HG02970 (cell line): ENCODE results near the gene ADCY5.
"Not testable (repeated sequence)": the region's sequence is repeated elsewhere in the genome, so short reads cannot be mapped to it uniquely, and the experiment has no call there.

Experiments used
- ATAC-seq: cut with Tn5 transposase; IDR thresholded peaks from one replicate; pipeline ENCODE4 v1.9.1; 2021; ENCODE audit warnings: mild to moderate bottlenecking, moderate library complexity, moderate number of reproducible peaks; ENCODE audit not compliant: unreplicated experiment, low FRiP score

Gene ADCY5

DNA sequence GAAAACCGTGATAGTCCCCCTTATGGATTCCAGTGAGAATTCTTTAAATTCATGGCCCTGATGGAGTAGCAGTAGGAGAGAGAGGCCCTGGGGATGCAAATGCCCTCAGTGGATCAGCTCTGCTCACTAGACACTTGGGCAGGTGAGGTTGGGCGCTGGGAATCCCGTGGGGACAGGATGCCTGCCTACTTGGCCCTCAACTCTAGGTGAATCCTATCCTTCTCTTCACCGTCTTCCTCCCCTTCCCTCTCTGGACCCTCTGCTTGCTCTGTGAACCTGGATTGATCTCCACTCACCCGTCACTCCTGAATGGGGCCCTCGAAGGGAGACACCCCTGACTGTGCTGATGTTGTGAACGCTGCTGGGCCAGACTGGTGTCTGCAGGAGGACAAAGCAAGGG, 169.8 kb downstream of the ADCY5 start:
- ATAC-seq = no peak

DNA sequence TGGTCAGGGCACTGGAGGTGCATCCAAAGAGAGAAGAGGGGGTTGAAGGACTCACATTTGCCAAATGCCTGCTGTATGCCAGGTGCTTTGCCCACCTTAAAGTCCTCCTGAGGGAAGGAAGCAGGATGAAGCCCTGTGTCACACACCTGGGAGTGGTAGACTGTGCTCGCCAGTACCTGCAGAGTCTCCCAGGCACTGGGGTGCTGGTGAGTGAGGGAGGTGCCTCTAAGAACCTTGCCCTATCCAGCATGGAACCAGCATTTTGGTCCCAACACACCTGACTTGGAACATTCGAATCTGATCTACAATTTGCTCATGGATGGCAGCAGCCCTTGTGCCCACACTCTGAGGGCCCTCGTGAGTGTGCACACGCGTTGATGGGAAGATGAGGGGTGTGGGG, 170.4 kb downstream of the ADCY5 start:
- ATAC-seq = no peak

DNA sequence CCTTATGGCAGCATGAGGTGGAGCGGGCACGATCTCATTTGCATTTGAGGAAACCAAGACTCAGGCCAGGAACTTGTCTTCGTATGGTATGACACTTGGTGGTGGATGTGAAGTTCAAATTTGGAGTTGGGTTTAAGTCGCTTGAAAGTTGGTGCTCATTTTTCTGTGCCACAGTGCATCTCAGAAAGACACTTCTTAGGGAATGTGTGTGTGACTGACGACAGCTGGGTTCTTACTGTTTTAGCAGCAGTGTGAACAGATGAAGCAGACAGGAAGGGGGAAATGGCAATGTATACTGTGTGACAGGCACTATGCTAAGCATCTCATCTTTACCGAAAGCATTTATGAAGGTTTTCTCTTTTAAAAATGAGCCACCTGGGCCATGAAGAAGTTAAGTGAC, 171.8 kb downstream of the ADCY5 start:
- no peak for ATAC-seq

DNA sequence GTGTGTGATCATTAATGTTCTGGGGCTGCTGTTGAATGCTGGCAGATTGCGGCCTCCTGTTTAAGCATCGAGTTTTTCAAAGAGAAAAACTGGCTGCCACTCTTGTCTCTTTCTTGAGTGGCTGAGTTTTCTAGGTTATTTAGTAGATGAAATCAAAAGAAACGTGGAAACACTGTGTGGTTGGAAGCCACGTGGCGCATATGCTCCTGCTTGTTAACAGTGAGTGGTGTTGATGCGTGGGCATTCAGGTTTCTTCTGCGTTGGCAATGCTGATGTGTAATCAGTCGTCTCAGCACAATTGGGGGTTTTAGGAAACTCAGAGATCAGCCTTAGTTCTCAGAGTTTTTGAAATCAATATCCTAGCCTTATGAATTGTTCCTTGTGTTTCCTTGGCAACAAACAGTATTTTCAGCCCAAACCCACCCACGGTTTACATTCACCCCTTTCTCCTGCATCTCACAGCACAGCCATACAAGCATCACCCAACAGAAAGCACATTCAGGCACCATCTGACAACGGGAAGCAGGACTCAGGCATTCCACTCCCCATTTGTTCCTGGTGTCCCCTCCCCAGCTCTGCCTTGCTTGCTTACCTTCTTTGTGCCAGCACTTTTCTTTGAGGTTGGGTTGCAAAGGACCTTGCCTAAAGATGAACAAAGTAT, 172.4 kb downstream of the ADCY5 start:
- no peak for ATAC-seq

DNA sequence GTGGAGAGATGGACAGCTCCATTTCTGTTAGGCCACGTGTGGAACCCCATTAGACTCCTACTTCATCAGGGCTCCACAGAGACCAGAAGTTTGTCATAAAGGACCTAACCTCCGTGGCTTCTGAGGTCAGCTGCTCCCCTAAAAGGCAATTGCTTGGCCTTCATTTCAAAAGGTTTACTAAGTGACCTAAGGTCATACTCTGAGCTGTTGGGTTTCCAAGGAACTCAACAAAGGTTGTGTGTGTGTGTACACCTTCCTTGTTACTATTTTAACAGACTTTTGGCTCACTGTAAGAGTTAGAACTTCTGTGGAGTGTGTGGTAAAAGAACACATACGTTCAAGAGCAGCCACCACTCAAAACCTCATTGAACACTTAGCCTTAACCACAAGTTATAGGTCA, 173.2 kb downstream of the ADCY5 start:
- no peak for ATAC-seq

DNA sequence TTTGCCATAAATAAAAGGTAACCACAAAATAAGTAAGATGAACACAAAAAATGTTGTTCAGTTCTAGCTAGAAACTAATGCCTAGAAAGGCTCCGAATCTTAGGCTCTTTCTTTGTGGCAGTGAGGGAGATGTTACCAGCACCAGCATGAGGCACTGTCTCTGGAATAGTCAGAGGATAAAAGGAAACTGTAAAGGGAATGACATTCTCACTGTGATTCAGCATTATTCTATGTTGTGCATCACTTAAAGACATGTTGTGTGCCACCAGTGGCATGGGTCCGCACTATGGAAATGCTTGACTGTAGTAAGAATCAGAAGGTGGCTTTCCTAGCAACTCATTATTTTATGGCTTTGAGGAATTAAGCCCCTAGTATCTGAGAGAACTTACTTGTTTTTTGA, 176.3 kb downstream of the ADCY5 start:
- no peak for ATAC-seq

DNA sequence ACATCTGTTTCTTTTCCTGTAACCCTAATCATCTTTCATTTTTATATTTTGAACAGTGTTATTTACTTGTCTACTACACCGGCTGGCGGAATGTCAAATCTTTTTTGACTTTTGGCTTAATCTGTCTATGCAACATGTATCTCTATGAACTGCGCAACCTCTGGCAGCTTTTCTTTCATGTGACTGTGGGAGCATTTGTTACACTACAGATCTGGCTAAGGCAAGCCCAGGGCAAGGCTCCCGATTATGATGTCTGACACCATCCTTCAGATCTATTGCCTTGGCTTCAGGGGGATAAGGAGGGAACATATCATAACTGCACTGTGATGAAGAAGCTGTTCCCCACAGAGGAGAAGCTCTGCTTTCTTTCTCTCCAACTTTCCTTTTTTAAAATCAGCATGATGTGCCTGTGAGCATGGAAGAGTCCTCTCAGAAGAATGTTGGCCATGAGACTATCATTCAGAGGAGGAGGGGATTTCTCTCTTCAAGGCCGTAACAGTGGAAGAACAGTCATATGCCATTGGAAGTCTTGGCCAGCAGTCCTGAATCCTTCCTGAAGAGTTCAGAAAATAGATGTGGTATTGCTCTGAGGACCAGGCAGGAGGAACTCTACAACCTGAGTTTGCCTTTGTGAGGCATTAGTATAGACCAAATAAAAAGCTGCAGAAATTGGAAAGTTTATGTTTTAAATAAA, 177.3 kb downstream of the ADCY5 start:
- ATAC-seq = no peak

DNA sequence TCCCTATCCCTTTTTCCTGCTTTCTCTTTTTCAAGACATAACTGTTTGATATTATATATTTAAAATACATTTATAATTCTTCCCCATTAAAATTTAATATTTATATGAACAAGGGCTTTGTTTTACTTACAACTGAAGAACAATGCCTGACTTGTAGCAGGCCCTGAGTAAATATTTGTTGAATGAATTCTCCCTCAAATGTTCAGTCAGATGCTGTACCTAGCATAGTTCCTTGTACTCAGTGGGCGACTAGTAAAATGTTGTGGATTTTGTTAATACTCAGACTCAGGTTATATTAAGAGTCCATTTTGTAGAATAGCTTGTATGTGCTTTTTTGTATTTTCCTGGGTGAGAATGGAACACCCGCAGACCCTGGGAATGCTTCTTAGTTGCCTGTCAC, 178.1 kb downstream of the ADCY5 start:
- no peak for ATAC-seq

DNA sequence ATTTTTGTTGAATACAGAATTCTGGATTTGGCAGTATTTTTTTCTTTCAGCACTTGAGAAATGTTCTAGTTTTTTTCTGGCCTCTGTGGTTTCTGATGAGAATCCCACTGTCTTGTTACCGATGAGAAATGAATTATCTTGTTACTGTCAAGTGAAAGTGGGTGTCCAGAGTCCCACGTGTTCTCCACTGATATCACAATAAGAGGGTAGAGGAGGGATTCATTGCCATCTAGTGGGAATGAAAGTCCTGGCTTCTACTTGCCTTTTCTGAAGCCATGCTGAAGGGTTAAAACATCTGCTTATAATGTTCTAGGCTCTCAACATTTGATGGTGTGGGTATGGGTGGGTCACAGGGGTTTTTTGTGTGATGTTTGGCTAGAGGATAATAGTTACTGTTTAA, 181.1 kb downstream of the ADCY5 start:
- no peak for ATAC-seq

DNA sequence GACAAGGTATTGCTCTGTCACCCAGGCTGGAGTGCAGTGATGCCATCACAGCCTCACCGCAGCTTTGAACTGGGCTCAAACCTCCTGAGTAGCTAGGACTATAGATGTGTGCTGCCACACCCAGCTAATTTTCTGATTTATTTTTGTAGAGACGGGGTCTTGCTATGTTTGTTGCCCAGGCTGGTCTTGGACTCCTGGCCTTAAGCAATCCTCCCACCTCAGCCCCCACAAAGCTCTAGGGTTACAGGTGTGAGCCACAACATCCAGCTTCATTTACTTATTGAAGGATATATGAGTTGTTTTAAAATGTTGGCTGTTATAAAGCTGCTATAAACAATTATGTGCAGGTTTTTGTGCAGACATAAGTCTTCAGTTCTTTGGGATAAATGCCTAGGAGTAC, 184.9 kb downstream of the ADCY5 start:
- ATAC-seq = no peak

DNA sequence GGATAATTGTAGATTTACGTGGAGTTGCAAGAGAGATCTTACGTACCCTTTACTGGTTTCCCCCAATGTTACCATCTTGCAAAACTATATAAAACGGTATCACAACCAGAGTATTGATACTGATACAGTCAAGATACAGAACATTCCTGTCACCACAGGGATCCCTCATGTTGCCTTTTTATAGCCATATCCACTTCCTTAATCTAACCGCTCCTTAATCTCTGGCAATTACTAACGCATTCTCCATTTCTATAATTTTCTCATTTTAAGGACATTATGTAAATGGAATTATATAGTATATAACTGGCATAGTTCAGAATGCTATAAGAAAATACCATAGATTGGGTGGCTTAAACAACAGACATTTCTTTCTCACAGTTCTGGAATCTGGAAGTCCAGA, 186.0 kb downstream of the ADCY5 start:
- no peak for ATAC-seq

DNA sequence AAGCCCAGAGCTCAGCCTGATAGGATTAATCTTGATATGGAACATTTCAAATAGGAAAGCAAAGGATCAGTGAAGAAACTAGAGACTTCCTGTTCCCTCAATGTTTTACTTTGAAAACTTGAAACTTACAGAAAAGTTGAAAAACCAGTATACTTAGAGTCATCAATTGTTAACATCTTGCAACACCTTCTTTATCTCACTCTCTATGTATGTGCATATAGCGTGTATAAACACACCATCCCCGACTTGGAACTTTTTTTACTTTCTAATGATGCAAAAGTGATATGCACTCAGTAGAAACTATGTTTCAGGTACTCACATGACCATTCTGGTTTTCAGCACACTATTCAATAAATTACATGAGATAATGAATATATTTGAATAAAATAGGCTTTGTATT, 186.7 kb downstream of the ADCY5 start:
- ATAC-seq = no peak

DNA sequence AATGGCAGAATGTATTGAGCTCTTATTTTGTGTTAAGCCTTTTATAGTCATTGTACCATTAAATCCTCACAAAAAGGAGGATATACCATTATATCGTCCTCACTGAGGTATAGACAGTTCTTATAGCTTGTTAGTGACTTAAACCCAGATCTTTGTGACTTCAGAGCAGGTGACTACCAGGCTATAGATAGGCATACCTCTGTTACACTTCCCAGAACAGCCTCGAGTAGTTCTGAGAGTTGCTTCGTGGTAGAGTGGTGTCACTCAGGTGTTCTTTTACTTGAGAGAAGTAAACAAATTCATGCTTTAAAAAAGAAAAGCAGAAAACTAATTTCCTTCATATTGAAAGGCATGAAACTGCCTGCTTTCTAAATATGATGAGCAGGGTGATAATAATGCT, 187.2 kb downstream of the ADCY5 start:
- ATAC-seq = no peak

DNA sequence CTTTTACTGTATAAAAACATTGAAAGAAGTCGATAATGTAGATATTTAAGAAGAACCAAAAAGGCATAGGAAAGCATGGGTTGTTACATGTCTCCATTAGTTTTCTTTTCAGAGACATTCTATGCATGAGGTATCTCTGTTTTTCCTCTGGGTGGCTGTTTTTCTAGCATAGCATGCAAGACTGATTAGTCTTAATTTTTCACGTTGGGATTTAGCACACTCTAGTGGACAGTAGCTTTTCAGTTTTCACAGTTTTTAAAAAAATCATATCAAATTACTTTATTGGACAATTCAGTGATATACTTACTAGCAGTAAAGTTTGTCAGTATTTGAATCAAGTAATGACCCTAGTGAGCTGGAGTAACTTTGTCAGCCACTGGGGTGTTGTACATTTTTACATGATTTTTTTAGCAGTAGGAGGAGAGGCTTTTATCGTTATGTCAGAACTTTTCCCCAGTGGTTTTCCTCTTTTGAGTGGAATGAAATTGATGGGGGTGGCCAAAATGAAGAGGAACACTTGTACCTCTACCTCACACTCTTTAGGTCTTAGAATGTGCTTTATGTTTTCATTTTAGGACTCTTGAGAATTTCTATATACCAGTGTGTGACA, 190.0 kb downstream of the ADCY5 start:
- no peak for ATAC-seq

DNA sequence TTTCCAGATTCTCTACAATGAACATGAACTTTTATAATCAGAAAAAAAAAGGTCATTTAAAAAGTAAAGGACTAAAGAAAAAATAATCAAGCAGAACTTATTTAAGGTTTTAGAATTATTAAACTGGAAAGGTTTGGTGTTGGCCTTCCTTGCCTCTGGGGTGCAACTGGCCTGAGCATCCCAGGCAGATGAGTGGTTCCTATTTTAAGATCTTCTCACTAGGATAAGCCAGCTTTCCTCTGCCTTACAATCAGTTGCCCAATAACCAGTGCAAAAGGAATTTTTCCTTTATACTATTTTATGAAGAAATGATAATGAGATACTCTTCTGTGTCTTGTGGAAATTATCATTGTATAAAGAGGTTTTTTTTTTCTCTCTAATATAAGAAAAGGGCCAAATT, 190.5 kb downstream of the ADCY5 start:
- ATAC-seq = no peak

DNA sequence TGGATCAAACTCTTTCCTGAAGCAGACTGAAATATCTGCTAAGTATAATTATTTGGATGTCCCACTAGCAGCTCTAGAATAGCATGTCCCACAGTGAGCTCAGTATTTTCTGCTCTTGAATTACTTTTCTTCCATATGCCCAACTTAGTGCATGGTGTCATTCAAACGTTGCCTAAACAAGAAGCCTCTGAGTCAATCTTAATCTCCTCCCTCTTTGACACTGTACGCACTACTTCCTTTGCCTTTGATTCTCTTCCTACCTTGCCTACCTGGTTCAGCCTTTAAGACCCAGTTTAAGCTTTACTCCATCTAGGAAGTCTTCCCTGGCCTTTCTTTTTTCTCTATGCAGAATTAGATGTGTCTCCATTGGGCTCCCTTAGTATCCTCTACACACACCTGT, 192.6 kb downstream of the ADCY5 start:
- no peak for ATAC-seq

DNA sequence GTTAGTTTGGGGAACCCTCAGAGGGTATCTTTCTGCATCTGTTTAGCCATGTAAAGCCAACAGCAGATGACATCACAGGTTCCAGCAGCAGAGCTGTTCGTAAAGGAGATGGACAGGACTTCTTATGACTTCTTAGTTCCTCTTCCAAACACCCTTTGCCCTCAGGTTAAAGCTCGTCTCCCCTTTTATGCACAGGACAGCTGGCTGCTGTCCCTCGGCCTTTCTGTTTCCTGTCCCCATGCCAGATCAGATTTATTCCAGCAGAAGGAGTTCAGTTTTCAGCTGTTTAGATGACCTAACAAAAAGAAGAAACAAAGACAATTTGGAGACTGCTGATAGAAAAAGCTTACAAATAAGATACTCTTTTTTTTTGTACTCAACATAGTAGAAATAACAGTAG, 202.0 kb downstream of the ADCY5 start:
- no peak for ATAC-seq

DNA sequence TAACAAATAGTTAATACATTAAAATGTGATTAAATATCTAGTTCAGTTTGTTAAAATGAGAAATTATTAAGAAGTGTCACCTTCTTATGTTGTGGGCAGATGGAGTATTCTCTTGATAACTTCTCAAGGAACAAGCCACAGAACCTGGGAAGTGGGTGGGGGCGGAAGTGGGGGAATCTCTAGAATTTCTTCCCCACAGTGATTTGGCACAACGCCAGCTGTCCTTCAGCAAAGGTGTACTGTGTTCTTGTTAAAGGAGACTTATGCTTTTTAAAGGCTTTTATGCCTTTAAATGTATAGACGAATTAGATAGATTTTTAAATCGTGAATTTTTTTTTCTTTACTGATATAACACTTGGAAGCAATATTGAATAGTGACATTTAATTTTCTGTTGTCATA, 204.8 kb downstream of the ADCY5 start:
- no peak for ATAC-seq

DNA sequence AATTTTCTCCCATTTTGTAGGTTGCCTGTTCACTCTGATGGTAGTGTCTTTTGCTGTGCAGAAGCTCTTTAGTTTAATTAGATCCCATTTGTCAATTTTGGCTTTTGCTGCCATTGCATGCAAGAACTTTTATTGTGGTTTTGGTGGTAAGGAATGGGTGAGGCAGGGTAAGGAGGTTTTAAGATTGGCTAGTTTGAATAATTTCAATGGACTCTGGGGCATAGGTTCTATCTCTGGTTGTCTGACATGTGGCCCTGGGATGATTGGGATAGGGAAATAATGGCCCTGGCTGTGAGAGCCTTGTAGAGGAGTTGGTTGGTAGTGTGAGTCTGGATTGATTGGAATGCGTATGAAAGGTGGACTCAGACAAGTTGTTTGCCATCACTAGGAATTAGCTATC, 209.1 kb downstream of the ADCY5 start:
- ATAC-seq = no peak

DNA sequence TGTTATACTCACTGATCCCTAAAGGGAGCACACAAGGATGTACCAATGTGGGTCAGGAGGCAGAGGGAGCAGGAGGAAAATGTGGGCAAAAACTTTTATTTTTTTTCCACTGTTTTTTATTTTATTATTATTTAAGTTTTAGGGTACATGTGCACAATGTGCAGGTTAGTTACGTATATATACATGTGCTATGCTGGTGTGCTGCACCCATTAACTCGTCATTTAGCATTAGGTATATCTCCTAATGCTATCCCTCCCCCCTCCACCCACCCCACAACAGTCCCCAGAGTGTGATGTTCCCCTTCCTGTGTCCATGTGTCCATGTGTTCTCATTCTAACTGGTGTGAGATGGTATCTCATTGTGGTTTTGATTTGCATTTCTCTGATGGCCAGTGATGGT, 209.7 kb downstream of the ADCY5 start:
- not testable (repeated sequence) for ATAC-seq

DNA sequence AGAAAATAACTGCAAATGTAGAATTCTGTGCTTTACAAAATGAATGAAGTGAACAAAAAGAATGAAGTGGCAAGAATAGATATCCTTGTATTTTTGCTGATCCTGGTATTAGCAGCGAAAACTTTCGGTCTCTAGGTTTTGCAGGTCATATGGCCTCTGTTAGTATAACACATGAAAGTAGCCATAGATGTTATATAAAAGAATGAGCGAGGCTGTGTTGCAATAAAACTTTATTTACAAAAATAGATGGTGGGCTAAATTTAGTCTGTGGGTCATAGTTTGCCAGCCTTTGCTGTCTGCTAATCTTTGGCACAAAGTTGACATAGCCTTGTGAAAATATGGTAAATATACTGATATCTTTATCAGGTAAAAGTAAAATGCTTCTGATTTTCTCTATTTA, 212.0 kb downstream of the ADCY5 start:
- ATAC-seq = no peak
